GM18861 (cell line): ENCODE data around the gene RHBDL3.

Experiments
- ATAC-seq: cut with Tn5 transposase; IDR thresholded peaks from one replicate; pipeline ENCODE4 v1.9.1; 2021; ENCODE audit not compliant: unreplicated experiment

Gene RHBDL3

GRCh38 chr17:32266389-32267301 is 1.0 kb downstream of the RHBDL3 start:
- no peak for ATAC-seq

GRCh38 chr17:32267690-32268205 is 2.1 kb downstream of the RHBDL3 start:
- ATAC-seq = no peak

- no peak for ATAC-seq
These were observed 3.2 kb downstream of the RHBDL3 start for GRCh38 chr17:32268734-32269288.

GRCh38 chr17:32269377-32269776 is 3.7 kb downstream of the RHBDL3 start:
- ATAC-seq = no peak

GRCh38 chr17:32271844-32272243 is 6.2 kb downstream of the RHBDL3 start:
- no peak for ATAC-seq

DNA sequence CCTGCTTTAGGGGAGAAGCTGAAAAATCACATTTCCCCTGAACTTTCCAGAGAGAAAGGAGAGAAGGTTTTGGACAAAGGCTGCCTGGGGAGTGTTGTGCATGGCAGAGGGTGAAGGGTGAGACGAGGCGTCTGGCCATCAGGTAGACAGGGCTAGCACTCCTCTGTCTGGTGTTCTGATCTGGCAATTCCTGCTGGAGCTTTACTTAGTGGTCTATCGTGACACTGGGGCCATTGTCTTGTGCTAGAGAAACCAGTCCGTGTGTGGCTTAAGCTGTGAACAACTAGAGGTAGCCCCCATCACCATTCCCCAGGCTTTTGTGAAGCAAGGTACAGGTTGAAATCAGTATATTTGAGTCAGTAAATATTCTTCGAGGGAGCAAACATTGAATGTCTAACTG is 8.5 kb downstream of the RHBDL3 start:
- no peak for ATAC-seq

DNA sequence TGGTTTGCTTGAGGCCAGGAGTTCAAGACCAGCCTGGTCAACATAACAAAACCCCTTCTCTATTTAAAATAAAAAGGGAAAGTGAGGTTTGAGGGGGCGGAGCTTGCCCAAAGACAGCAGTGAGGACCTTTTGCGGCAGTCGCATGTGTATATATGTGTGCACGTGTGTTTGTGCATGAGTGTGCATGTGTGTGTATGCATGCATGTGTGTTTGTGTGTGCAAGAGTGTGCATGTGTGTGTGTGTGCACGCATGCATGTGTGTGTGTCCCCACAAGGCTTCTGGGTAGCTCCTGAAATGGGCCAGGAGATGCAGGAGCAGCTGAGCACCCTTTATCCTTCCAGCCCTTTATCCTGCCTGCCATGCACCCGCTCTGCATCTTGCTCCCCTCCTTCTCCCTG is 9.0 kb downstream of the RHBDL3 start:
- no peak for ATAC-seq

GRCh38 chr17:32275060-32276042 is 9.7 kb downstream of the RHBDL3 start:
- no peak for ATAC-seq

DNA sequence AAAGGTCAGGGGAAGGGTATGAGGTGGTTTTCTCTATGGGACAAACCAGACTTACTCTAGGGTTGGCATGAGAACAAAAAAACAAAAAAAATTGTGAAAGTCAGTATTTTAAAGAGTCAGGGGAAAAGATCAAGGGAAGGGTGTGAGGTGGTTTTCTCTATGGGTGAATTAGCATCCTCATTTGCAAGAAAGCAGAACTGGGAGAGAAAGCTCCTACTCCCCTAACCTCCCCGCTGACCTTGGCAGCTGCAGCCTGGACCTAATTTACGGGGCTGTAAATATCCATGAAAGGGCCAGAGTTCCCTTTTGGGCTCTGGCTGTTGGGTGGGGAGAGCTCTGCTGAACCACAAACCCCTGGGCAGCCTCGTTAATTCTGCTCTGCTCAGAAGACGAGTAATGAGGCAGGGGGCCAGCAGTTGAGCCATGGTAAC is 10.6 kb downstream of the RHBDL3 start:
- ATAC-seq = no peak

- ATAC-seq = no peak
These were observed 11.7 kb downstream of the RHBDL3 start for GRCh38 chr17:32277284-32277683.

- ATAC-seq = no peak
These were observed 13.2 kb downstream of the RHBDL3 start for GRCh38 chr17:32278815-32279214.

- ATAC-seq = no peak
These were observed 14.5 kb downstream of the RHBDL3 start for GRCh38 chr17:32279891-32280716.

- ATAC-seq = no peak
These were observed 15.4 kb downstream of the RHBDL3 start for GRCh38 chr17:32281011-32281451.

GRCh38 chr17:32283745-32284201 is 18.1 kb downstream of the RHBDL3 start:
- ATAC-seq = no peak

DNA sequence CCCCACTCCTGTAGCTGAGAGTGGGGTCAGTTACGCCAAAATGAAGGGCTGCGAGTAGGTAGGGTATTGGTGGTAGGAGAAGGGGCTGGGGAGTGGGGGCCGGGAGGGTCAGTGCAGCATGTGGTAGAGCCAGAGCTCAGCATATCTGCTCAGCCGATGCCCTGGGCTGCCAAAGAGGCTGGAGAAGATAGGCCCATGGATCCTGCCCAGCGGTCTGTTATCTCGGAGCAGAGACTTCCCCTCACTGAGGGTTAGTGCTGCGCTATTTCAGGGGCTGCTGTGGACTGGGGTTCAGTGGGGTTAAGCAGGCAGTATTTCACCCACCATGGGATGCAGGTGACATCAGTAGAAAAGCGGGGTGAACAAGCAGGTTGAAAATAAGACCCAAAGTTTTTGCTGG is 19.7 kb downstream of the RHBDL3 start:
- ATAC-seq = no peak

- ATAC-seq = no peak
These were observed 20.3 kb downstream of the RHBDL3 start for GRCh38 chr17:32285746-32286517.

DNA sequence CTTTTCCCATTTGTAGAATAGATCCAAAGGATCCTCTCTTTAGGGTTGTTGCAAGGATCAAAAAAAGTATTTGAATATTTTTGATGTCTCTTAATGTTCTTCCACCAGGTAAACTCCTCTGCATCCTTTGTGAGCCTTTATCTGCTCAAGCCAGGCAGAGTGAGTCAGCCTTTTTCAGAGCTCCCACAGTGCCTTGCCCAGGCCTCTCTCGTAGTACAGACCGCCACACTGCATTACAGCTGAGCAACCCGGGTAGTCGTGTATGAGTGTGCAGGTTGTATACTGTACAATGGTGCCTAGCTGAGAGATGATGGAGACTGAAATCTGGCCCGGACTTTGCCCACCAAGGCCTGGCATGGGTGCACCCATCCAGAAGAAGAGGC is 20.9 kb downstream of the RHBDL3 start:
- ATAC-seq = no peak

GRCh38 chr17:32287804-32288511 is 22.3 kb downstream of the RHBDL3 start:
- ATAC-seq = no peak

GRCh38 chr17:32288615-32289014 is 23.0 kb downstream of the RHBDL3 start:
- no peak for ATAC-seq
